Chondrocyte (in vitro differentiated cells): ENCODE data around the gene PLEKHH1. TPM values are rescaled to one million over a fixed set of nuclear protein-coding genes. Genes with fewer than 3 reads are reported as not detected.

ENCODE experiments used
- DNase-seq: peaks from one replicate; pipeline ENCODE4 v3.0.0; 2021; ENCODE audit warnings: mixed read lengths, low spot score
- H3K27ac Mint-ChIP-seq: one replicate; pipeline ENCODE4 v1.8.0; 2021; ENCODE audit warnings: mild to moderate bottlenecking, moderate library complexity, mixed read lengths; ENCODE audit not compliant: unreplicated experiment
- H3K27me3 Mint-ChIP-seq: 2 replicates; pipeline ENCODE4 v1.8.0; 2021; ENCODE audit warnings: low read depth, mixed read lengths
- H3K36me3 Mint-ChIP-seq: 2 replicates; pipeline ENCODE4 v1.8.0; 2021; ENCODE audit warnings: low read depth, mixed read lengths
- H3K4me1 Mint-ChIP-seq: 2 replicates; pipeline ENCODE4 v1.8.0; 2021; ENCODE audit warnings: low read depth, mild to moderate bottlenecking, mixed read lengths
- H3K4me3 Mint-ChIP-seq: one replicate; pipeline ENCODE4 v1.8.0; 2021; ENCODE audit warnings: mild to moderate bottlenecking, moderate library complexity, mixed read lengths; ENCODE audit not compliant: unreplicated experiment
- H3K9me3 Mint-ChIP-seq: 2 replicates; pipeline ENCODE4 v1.8.0; 2021; ENCODE audit warnings: low read depth, mixed read lengths
- total RNA-seq: library from RNA; stranded (reverse); gene quantifications from 3 replicates; pipeline ENCODE4 v1.2.1, GENCODE V29; 2021
- TF ChIP-seq, protein P1 (sequence below): fragments of 200-600 bp; sonication (generic); IDR thresholded peaks from 2 replicates; pipeline ENCODE4 v1.5.0; 2021; ENCODE audit warnings: antibody characterized with exemption, mild to moderate bottlenecking, moderate library complexity

Gene PLEKHH1
- total RNA-seq, 1 donor from 2014 or later: 2.8 TPM

DNA sequence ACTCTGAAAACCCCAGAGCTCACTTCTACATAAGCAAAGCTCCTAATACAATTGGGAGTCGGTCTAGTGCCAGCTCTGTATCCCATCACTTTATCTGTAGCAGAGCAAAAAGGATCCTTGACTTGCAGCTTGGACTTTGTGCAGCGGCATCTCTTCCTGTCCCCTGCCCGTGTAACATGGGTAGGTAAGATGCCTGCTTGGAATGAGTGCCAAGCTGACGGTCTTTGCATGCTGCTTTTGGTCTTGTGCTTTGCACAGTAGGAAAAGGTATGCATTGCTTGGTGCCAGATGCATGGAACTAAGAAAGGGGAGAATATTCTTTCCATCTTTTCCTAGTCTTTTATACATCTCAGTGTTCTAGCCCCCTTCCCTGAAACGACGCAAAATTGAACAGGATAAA, 6.9 kb upstream of the PLEKHH1 start:
- no peak overlapping the region for H3K4me3 Mint-ChIP-seq
- H3K27me3 Mint-ChIP-seq: peaks cover 34% of the 10 kb centered on the region
- H3K9me3 Mint-ChIP-seq: no peaks in the 10 kb centered on the region
- H3K36me3 Mint-ChIP-seq: no peaks in the 10 kb centered on the region
- TF ChIP-seq, protein P1, sequence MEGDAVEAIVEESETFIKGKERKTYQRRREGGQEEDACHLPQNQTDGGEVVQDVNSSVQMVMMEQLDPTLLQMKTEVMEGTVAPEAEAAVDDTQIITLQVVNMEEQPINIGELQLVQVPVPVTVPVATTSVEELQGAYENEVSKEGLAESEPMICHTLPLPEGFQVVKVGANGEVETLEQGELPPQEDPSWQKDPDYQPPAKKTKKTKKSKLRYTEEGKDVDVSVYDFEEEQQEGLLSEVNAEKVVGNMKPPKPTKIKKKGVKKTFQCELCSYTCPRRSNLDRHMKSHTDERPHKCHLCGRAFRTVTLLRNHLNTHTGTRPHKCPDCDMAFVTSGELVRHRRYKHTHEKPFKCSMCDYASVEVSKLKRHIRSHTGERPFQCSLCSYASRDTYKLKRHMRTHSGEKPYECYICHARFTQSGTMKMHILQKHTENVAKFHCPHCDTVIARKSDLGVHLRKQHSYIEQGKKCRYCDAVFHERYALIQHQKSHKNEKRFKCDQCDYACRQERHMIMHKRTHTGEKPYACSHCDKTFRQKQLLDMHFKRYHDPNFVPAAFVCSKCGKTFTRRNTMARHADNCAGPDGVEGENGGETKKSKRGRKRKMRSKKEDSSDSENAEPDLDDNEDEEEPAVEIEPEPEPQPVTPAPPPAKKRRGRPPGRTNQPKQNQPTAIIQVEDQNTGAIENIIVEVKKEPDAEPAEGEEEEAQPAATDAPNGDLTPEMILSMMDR: no peak
- H3K4me1 Mint-ChIP-seq: no peaks in the 10 kb centered on the region
- DNase-seq: no peak
- no peak overlapping the region for H3K27ac Mint-ChIP-seq

DNA sequence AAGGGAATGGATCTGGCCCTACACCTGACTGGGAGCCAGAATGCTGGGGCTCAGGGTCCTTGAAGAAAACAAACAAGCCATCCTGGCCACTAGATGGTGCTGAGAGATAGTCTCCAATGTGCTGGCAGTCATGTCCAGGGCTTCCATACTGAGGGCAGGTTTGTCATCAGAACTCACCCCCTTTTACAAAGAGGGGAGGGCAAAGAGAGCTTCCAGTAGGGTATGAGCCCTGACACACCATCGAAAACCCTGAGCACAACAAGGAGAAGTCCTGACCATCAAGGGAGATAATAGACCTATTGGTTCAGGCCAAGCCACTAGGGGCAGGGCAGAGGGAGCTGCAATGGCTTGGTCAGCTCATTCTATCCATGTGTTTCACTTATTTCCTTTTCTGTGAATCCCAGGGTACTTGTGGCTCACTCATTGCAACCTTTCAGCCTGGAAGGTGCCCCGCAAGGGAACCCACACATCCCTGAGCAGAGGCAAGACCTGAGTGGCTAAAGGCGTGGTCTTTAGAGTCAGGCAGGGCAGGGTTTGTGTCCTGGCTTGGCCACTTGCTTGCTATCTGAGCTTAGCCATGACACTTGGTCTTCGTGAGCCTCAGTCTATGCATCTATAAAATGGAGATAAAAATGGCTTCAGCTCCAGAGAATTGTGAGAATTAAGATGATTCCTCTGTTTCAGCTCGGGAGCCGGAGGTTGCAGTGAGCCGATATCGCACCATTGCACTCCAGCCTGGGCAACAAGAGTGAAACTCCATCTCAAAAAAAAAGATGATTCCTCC, 6.2 kb upstream of the PLEKHH1 start:
- H3K4me1 Mint-ChIP-seq: no peaks in the 10 kb centered on the region
- H3K36me3 Mint-ChIP-seq: no peaks in the 10 kb centered on the region
- no peak for DNase-seq
- H3K27me3 Mint-ChIP-seq: peaks cover 28% of the 10 kb centered on the region
- H3K4me3 Mint-ChIP-seq: no peak overlapping the region
- no peaks in the 10 kb centered on the region for H3K9me3 Mint-ChIP-seq
- H3K27ac Mint-ChIP-seq: no peak overlapping the region
- TF ChIP-seq, protein P1: peak; percentile 88

DNA sequence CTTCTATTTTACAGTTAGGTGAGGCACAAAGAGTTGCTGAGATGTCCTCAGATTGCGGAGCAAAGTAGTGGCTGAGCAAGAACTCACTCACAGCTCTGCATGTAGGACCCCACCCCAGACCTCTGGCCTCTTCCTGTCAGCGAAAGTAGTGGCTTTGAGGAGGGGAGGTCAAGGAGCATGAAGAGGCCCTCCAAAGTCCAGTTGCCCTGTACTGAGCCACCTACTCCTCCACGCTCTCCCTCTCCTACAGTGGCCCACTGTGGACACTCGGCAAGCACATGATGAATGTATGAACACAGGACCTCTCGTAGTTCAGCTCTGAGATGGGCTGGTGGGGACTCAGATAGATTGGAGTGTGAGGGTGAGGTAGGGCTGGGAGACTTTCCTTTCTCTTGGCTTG, 5.3 kb upstream of the PLEKHH1 start:
- TF ChIP-seq, protein P1: no peak
- Mint-ChIP-seq H3K27ac (no peak overlapping the region), H3K27me3 (peaks cover 21% of the 10 kb centered on the region), H3K4me3 (no peak overlapping the region), H3K36me3 (no peaks in the 10 kb centered on the region), H3K9me3 (no peaks in the 10 kb centered on the region), H3K4me1 (peaks cover 5% of the 10 kb centered on the region)
- no peak for DNase-seq

DNA sequence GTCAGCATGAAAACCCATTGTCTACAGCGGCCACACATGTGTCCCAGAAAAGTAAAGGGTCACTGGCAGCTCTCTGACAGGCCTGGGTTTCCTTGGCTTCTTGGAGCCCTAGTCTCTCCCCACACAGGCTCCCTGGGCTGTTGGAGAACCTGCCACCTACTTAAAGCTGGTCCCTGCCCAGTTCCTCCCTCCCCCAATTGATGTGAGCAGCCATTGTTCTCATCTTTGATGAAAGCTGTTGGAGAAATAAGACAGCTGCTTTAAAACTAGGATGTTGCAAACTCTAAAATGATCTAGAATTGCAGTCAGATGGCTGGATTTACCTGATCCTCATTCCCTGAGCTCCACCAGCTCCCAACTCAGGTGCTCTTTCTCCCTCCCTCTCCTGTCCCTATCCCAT, 4.8 kb upstream of the PLEKHH1 start:
- Mint-ChIP-seq H3K27me3 (peaks cover 18% of the 10 kb centered on the region), H3K36me3 (no peaks in the 10 kb centered on the region)
- TF ChIP-seq, protein P1: no peak

DNA sequence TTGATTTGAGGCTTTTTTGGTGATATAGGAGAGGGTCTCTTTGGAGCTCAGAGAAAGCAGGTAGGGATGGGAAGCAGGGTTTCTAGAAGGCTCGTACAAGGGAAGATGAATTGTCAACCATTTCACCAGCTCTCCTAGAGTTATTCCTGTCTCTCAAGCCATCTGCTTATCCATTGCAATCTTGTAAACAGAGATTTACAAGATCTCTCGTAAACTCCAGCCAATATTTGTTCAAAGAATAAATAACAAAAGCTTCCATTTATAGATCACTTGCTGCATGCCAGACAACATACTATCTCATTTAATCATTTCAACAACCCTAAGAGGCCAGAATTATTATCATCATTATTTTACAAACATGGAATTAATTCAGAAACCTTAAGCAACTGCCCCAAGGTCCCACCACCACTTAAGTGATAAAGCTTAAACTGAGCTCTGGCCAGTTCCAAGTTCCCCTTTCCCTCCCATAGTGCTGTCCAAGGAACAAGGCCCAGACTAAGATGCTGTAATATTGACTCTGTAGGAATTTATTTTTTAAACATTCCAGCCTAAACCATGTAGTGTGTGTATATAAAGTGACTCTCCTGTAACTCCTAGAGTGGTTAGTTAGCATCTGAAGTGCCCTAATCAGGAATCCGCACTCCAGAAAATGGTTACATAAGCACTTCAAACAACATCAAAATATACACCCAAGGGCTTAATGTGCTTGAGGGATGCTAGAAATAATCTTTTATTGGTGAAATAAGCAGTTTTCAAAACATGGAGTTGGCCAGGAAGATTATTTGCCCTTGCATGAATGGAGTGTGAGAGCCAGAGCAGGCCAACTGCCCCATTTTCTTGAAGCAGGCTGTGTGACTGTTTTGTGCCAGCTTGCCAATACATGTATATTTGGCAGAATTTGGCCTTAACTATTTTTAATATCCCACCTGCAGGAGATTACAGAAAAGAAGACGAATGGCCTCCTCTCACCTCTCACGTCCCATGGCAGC, 2.8 kb upstream of the PLEKHH1 start:
- Mint-ChIP-seq H3K4me1 (peaks cover 9% of the 10 kb centered on the region), H3K27me3 (peaks cover 10% of the 10 kb centered on the region), H3K4me3 (no peak overlapping the region), H3K9me3 (no peaks in the 10 kb centered on the region), H3K36me3 (no peaks in the 10 kb centered on the region), H3K27ac (no peak overlapping the region)
- no peak for DNase-seq
- TF ChIP-seq, protein P1: no peak

More for the DNA sequence above, 4.8 kb upstream of the PLEKHH1 start:
- no peak for DNase-seq
- H3K27ac Mint-ChIP-seq: no peak overlapping the region
- H3K4me3 Mint-ChIP-seq: no peak overlapping the region
- no peaks in the 10 kb centered on the region for H3K9me3 Mint-ChIP-seq
- peaks cover 5% of the 10 kb centered on the region for H3K4me1 Mint-ChIP-seq
